ENCODE results near the gene SVEP1.
"Not testable (repeated sequence)": the region's sequence is repeated elsewhere in the genome, so short reads cannot be mapped to it uniquely, and the experiment has no call there.

Gene SVEP1

GRCh38 chr9:110383491-110383890 lies 196.1 kb downstream of the SVEP1 start:
- DNase-seq (ENCODE audit: low read depth in 2 of 2, low spot score in 1 of 2): no peak

DNA sequence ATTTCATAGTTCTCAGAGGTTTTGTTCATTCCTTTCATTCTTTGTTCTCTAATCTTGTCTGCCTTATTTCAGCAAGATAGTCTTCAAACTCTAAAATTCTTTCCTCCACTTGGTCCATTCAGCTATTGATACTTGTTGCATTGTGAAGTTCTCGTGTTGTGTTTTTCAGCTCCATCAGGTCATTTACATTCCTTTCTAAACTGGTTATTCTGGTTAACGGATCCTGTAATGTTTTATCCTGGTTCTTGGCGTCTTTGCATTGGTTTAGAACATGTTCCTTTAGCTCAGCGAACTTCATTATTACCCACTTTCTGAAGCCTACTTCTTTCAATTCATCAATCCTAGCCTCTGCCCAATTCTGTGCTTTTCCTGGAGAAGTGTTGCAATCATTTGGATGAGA lies 196.8 kb downstream of the SVEP1 start:
- DNase-seq (ENCODE audit: low read depth in 2 of 2, low spot score in 1 of 2): no peak

- no peak for DNase-seq (ENCODE audit: low read depth in 2 of 2, low spot score in 1 of 2)
Observed at GRCh38 chr9:110371411-110372007, 208.0 kb downstream of the SVEP1 start.

DNA sequence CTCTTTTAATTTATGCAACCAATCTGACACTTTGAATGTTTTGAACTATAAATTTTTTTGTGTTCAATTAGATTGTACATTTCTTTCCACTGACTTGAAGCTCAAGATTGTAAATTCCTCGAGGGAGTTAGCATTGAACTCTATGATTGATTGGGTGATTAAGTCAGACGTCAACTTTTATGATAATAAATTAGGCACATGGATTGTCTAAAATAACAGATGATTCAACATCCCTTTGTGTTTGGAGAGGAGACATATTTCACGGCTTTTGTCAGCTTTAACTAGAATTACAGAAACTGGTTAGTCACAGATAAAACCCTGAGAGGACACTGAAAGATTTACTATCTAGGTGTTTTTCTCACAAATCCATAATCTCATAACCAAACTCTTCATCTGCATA lies 209.2 kb downstream of the SVEP1 start:
- DNase-seq (ENCODE audit: low read depth in 2 of 2, low spot score in 1 of 2): no peak

DNA sequence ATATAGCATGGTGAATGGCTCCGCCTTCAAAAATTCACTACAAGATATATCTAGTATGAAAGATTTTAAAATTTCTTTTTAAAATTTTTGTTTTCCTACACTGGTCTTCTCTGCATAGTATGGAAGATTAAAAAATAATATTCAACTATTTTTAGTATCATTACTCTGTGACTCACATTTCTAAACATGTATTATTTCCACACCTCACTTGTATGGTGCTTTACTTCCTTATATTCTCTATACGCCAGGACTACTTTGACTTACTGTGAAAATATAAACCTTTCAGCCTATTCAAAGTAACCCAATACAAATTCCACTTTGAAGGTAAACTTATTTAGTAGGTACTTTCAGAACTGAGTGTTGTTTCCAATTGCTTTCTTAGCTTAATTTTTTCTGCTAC lies 215.1 kb downstream of the SVEP1 start:
- no peak for DNase-seq (ENCODE audit: low read depth in 2 of 2, low spot score in 1 of 2)

- DNase-seq (ENCODE audit: low read depth in 2 of 2, low spot score in 1 of 2): not testable (repeated sequence)
Observed at GRCh38 chr9:110358992-110359391, 220.5 kb downstream of the SVEP1 start.

GRCh38 chr9:110357505-110357904 lies 222.0 kb downstream of the SVEP1 start:
- DNase-seq (ENCODE audit: low read depth in 2 of 2, low spot score in 1 of 2): no peak

DNA sequence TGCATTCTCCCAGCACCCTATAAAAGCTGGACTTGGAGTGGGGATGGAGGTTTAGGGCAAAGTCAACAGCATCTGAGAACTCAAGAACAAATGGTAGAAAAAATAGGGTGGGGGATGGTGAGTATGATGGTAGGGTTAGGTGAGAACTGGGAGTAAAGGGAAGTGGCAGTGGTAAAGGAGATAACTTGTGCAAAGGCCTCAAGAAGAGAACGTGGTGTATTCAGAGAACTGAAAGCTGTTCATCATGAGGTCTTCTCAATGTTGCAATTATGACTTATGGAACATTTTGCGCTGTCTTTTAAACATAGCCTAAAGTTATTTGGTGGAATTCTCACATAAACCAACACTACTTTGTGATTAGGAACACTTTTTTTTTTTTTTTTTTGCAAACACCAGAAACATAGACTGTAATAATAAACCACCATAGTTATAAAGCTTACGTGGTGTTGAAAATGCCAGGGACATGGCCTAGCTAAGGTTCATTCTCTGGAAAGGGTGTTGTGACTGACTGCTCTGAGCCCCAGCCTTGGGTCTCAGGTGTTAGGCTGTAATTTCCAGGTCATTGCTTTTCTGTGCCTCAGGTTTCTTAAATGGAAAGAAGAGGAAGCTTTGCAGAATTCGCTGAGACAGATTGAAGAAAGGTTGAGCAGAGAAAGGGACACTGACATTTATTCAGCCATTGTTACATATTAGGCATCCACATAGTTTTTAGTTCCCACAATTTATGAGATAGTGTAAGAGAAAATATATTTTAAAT lies 222.7 kb downstream of the SVEP1 start:
- DNase-seq (ENCODE audit: low read depth in 2 of 2, low spot score in 1 of 2): no peak

- DNase-seq (ENCODE audit: low read depth in 2 of 2, low spot score in 1 of 2): no peak
Observed at GRCh38 chr9:110355911-110356310, 223.6 kb downstream of the SVEP1 start.

- DNase-seq (ENCODE audit: low read depth in 2 of 2, low spot score in 1 of 2): no peak
Observed at GRCh38 chr9:110351009-110351467, 228.5 kb downstream of the SVEP1 start.

DNA sequence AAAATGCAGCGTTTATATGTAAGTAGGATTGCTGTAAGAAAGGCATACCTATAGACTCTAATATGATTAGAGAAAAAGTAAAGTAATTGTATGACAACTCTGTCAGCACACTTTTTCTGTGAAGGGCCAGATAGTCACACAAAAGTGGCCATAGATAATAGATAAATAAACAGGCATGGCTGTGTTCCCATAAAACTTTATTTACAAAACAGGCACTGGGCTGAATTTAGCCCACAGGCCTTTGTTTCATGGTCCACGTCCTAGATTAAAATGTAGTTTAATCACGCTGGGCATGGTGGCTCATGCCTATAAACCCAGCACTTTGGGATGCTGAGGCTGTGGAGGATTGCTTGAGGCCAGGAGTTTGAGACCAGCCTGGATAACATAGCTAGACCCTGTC lies 233.2 kb downstream of the SVEP1 start:
- DNase-seq (ENCODE audit: low read depth in 2 of 2, low spot score in 1 of 2): no peak

DNA sequence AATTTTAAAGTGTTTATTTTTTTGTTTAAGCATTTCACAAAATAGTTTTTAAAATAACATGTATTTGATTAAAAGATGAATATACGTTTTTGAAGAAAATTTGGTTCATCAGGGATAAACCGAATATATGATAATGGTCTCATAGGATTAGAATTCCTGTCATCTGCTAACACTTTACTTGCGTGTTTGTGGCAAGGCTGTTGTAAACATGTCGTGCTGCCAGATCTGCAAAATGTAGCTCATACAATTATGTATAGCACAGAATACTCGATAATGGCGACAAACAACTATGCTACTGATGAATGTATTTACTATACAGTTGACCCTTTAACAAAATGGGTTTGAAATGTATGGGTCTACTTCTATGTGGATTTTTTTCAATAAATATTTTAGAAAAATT lies 234.7 kb downstream of the SVEP1 start:
- DNase-seq (ENCODE audit: low read depth in 2 of 2, low spot score in 1 of 2): no peak

- DNase-seq (ENCODE audit: low read depth in 2 of 2, low spot score in 1 of 2): no peak
Observed at GRCh38 chr9:110343551-110343950, 236.0 kb downstream of the SVEP1 start.

GRCh38 chr9:110340306-110340705 lies 239.2 kb downstream of the SVEP1 start:
- DNase-seq (ENCODE audit: low read depth in 2 of 2, low spot score in 1 of 2): no peak

DNA sequence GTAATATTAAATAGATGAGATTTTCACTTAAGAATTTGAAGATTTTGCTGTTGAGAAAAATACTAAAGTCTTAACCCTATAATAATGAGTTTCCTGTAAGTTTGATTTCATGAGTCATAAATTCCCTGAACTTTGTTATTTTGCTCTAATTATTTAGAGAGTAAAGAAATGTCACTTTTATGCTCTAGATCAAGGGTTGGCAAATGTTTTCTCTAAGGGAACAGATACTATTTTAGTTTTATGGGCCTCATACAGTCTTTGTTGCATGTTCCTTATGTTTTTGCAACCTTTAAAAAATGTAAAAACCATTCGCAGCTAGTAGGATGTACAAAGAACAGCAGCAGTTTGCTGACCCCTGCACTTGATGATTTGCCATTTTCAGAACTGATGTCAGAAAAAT lies 241.4 kb downstream of the SVEP1 start:
- no peak for DNase-seq (ENCODE audit: low read depth in 2 of 2, low spot score in 1 of 2)

- DNase-seq (ENCODE audit: low read depth in 2 of 2, low spot score in 1 of 2): no peak
Observed at GRCh38 chr9:110337727-110338126, 241.8 kb downstream of the SVEP1 start, which contains the start of gene TXNDC8. TXNDC8 (minus strand) TSS chr9:110337863.

GRCh38 chr9:110336363-110336762 lies 243.2 kb downstream of the SVEP1 start:
- no peak for DNase-seq (ENCODE audit: low read depth in 2 of 2, low spot score in 1 of 2)

- no peak for DNase-seq (ENCODE audit: low read depth in 2 of 2, low spot score in 1 of 2)
Observed at GRCh38 chr9:110334871-110335270, 244.7 kb downstream of the SVEP1 start.

- no peak for DNase-seq (ENCODE audit: low read depth in 2 of 2, low spot score in 1 of 2)
Observed at GRCh38 chr9:110334183-110334582, 245.4 kb downstream of the SVEP1 start.

- no peak for DNase-seq (ENCODE audit: low read depth in 2 of 2, low spot score in 1 of 2)
Observed at GRCh38 chr9:110332766-110333165, 246.8 kb downstream of the SVEP1 start.

- no peak for DNase-seq (ENCODE audit: low read depth in 2 of 2, low spot score in 1 of 2)
Observed at GRCh38 chr9:110330484-110331105, 248.9 kb downstream of the SVEP1 start.

GRCh38 chr9:110329639-110330230 lies 249.8 kb downstream of the SVEP1 start:
- no peak for DNase-seq (ENCODE audit: low read depth in 2 of 2, low spot score in 1 of 2)
